Measurements from ENCODE around the gene ARL15.

DNA sequence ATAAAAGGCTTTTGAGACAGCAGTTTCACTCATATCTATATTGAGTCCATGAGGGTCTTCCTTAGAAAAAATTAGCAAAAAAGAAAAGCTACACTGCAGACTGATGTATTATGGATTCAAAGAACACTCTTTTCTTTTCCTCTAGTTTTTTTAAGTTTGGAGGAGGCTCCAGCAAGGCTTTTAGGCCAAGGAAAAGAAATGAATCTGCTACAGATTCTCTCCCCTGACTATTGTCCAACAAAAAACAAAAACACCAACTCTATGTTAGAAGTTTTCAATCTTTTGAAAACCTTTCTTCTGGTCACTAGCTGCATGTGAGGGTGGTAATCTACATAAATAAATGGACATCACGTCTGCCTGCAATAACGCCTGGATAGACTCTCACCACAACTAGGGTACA, 310.4 kb downstream of the ARL15 start:
- TF ChIP-seq, protein P1, sequence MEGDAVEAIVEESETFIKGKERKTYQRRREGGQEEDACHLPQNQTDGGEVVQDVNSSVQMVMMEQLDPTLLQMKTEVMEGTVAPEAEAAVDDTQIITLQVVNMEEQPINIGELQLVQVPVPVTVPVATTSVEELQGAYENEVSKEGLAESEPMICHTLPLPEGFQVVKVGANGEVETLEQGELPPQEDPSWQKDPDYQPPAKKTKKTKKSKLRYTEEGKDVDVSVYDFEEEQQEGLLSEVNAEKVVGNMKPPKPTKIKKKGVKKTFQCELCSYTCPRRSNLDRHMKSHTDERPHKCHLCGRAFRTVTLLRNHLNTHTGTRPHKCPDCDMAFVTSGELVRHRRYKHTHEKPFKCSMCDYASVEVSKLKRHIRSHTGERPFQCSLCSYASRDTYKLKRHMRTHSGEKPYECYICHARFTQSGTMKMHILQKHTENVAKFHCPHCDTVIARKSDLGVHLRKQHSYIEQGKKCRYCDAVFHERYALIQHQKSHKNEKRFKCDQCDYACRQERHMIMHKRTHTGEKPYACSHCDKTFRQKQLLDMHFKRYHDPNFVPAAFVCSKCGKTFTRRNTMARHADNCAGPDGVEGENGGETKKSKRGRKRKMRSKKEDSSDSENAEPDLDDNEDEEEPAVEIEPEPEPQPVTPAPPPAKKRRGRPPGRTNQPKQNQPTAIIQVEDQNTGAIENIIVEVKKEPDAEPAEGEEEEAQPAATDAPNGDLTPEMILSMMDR (IDR thresholded peaks at IDR 0.05) = no peak
- no peak for TF ChIP-seq POLR2A (IDR thresholded peaks at IDR 0.05)
- no peak for TF ChIP-seq EP300 (IDR thresholded peaks at IDR 0.05)
